ENCODE results near the gene SMCO4. TPM values are rescaled to one million over a fixed set of nuclear protein-coding genes. Genes with fewer than 3 reads are reported as not detected.

The SMCO4 gene
- total and polyA plus RNA-seq, 2 donors: 11.7 to 34.3 TPM

Small RNAs within 50 kb of the gene (small RNA-seq; reads per million reads assigned to genes)
- gene RN7SL223P: not detected

Other genes with a start within 250 kb of the SMCO4 start
- 0.16 TPM for gene DEUP1, start 212.6 kb downstream of the SMCO4 start, total RNA-seq
- not detected for gene DEUP1, start 212.6 kb downstream of the SMCO4 start, polyA plus RNA-seq
- 43.6 TPM for gene CEP295, start 118.3 kb upstream of the SMCO4 start, total RNA-seq
- gene CEP295, start 118.3 kb upstream of the SMCO4 start, polyA plus RNA-seq: 6.5 TPM
- 220 TPM for gene TAF1D, start 198.1 kb upstream of the SMCO4 start, total RNA-seq
- 65.7 TPM for gene TAF1D, start 198.1 kb upstream of the SMCO4 start, polyA plus RNA-seq
- gene C11orf54, start 198.3 kb upstream of the SMCO4 start, total RNA-seq: 65.3 TPM
- 23.0 TPM for gene C11orf54, start 198.3 kb upstream of the SMCO4 start, polyA plus RNA-seq
- gene MED17, start 240.9 kb upstream of the SMCO4 start, total RNA-seq: 41.9 TPM
- gene MED17, start 240.9 kb upstream of the SMCO4 start, polyA plus RNA-seq: 19.7 TPM